Aortic smooth muscle cell (primary cell): Measurements from ENCODE around the gene CHST1. TPM values are rescaled to one million over a fixed set of nuclear protein-coding genes. Genes with fewer than 3 reads are reported as not detected.

Experiments
- total RNA-seq: library from RNA; depleted of rRNA; stranded (reverse); fragments of >200 nt; gene quantifications from 2 replicates; pipeline ENCODE4 v1.2.3, GENCODE V29; 2014

Gene CHST1
- 1.1 and 1.2 TPM in 2 replicates for total RNA-seq

GRCh38 chr11:45665206-45665932 lies at the start of gene CHST1:
CHST1 (minus strand) TSS chr11:45665622; CDS start chr11:45650923, 14,699 bp downstream.

Other genes with a start within 250 kb of the CHST1 start
- 6.5 and 8.3 TPM in 2 replicates for gene SLC35C1, start 139.5 kb upstream of the CHST1 start, total RNA-seq
- gene CRY2, start 181.9 kb upstream of the CHST1 start, total RNA-seq, result 13.2 and 14.7 TPM in 2 replicates
- 6.5 and 6.6 TPM in 2 replicates for gene MAPK8IP1, start 220.0 kb upstream of the CHST1 start, total RNA-seq
- 0.44 and 0.79 TPM in 2 replicates for gene FREY1, start 241.6 kb upstream of the CHST1 start, total RNA-seq